ENCODE data around the gene BNIP3.

The BNIP3 gene

GRCh38 chr10:131949041-131949862 is 32.5 kb downstream of the BNIP3 start:
- DNase-seq: no peak

- DNase-seq: no peak
Observed at GRCh38 chr10:131948501-131948900, 33.2 kb downstream of the BNIP3 start.

- DNase-seq: no peak
Observed at GRCh38 chr10:131947631-131948347, 33.9 kb downstream of the BNIP3 start.

GRCh38 chr10:131946880-131947279 is 34.8 kb downstream of the BNIP3 start:
- no peak for DNase-seq

GRCh38 chr10:131946321-131946751 is 35.4 kb downstream of the BNIP3 start:
- no peak for DNase-seq

DNA sequence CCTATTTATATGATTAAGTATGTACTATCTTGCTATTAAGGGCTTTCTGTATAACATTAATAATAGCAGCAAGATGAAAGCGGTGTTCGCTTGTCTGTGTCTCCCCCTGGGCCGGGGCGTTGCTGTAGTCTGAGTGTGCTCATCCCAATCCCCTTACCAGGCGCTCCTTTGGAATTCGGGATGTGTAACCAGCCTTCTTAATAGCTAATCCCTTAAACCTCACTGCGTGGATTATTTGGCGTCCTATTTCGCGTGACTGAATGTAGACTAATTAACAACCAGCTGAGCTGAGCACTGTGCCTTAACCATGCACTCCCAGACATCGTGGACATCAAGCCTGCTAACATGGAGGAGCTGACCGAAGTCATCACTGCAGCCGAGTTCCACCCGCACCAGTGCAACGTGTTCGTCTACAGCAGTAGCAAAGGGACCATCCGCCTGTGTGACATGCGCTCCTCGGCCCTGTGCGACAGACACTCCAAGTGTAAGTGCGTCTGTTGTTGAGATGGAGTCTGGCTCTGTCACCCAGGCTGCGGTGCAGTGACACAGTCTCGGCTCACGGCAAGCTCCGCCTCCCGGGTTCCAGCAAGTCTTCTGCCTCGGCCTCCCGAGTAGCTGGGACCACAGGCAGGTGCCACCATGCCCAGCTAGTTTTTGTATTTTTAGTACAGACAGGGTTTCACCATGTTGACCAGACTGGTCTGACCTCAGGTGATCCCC is 36.6 kb downstream of the BNIP3 start:
- DNase-seq: no peak

DNA sequence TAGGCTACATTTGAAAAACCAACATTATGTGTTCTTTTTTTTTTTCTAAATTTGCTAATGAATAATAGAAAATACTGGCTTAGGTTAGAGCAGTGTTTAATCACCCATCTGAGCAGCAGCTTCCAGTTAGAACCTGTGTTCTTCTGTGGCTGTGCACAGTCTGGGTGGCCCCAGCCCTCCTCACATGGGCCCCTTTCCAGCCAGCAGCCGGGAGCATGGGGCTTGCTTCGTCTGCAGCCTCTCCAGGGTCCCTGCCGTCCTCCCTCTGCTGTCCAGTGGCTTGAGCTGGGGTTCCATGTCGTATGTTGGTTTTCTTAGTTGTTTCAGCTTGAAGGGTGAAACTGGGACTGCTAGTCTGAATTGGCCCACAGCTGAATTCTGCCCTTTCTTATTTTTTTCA is 37.3 kb downstream of the BNIP3 start:
- no peak for DNase-seq

DNA sequence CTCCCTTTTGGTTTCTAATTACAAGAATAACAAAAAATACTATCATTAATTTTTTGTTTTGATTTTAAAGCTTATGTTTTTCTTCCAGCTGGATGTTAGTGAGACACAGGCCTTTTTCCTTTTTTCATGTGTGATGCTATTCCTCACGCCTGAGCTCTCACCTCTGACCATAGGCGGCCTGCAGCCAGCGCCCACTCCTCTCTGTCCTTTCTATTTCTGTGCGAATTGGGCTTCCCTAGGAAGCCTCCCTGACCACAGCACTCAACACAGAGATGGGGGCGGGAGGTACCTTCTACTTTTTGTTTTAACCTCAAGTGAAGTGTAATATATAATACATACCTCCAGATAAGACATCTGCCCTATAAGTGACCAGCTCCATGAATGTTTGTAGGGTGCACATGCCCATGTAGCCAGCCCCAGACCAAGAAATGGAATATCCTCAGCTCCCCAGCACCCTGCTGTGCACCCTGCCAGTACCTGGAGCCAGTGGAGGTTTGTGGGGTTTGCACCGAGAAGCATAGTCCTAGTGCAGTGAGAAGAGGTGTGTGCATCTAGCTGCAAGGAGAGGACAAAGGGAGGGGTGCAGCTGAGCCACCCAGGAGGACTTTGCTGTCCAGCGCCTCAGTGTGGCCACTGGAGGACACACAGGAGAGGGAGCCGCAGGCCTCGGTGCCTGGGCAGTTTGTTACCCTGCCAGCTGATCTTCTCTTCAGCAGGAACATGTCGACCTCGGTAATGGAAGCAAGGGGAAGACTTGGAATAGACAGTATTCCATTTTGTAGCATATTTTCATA is 38.5 kb downstream of the BNIP3 start:
- DNase-seq: no peak

DNA sequence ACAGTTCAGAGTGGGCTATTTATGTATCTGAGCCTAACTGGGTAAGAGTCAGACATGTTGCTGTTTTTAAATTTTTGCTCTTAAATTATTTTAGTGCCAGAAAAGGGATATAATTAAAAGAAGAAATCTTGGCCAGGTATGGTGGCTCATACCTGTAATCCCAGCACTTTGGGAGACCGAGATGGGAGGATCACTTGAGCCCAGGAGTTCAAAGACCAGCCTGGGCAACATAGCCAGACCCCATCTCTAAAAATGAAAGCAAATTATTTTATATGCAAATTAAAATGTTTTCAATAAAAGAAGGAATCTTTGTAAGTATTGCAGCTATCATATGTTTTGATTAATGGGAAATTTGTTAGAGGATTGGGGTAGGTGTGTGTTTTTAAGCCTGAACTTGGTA is 39.3 kb downstream of the BNIP3 start:
- DNase-seq: no peak

DNA sequence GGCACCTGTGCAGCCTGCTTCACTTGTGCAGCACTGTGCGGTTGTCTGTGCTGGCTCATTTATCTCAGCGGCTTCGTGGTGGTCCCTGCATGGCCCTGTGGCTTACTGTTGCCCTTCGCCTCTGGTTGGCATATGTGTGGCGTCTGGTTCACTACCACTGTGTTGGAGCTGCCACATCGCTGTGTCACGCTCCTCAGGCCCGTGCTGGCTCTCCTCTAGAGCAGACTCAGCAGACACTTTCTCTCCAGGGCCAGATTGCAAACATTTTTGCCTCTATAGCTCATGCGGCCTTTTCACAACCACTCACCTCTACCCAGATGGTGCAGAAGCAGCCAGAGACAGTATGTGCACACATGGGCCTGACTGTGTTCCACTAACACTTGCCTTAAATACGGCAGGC is 43.0 kb downstream of the BNIP3 start:
- DNase-seq: no peak

- DNase-seq: no peak
Observed at GRCh38 chr10:131937836-131938235, 43.9 kb downstream of the BNIP3 start.

DNA sequence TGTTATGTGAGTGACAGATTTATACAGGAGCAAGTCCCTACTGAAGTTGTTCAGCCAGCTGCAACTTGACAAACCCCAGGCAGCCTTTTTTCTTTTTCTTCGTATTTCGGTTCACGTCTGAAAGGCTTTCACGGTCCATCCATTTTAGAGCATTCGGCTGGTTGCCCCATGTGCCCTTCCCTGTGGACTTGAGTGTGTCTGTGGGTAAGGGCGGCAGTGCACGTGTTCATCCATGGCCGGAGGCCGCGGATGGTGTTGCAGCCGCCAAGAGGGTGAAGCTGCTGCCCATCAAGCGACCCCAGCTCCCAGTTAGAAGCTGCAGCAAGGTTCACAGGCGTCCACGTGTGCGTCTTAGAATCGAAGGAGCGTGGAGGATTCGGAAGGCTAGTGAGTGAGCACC is 45.0 kb downstream of the BNIP3 start:
- no peak for DNase-seq

DNA sequence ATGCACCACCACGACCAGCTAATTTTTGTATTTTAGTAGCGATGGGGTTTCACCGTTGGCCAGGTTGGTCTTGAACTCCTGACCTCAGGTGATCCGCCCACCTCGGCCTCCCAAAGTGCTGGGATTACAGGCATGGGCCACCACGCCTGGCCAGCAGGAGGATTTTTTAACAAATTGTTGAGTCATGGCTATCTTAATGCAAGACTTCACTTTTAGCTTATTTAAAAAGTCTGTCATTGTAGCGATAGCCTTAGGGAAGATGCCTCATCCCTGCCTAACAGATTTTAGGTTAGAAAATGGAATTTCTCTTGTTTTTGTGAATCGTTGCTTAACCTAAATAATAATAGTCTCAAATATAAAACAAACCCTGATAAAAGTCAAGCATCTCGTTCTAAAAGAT is 45.4 kb downstream of the BNIP3 start:
- DNase-seq: no peak

- no peak for DNase-seq
Observed at GRCh38 chr10:131935260-131935659, 46.5 kb downstream of the BNIP3 start.

- DNase-seq: no peak
Observed at GRCh38 chr10:131934769-131935168, 47.0 kb downstream of the BNIP3 start.

GRCh38 chr10:131933696-131934086 is 48.0 kb downstream of the BNIP3 start:
- no peak for DNase-seq

DNA sequence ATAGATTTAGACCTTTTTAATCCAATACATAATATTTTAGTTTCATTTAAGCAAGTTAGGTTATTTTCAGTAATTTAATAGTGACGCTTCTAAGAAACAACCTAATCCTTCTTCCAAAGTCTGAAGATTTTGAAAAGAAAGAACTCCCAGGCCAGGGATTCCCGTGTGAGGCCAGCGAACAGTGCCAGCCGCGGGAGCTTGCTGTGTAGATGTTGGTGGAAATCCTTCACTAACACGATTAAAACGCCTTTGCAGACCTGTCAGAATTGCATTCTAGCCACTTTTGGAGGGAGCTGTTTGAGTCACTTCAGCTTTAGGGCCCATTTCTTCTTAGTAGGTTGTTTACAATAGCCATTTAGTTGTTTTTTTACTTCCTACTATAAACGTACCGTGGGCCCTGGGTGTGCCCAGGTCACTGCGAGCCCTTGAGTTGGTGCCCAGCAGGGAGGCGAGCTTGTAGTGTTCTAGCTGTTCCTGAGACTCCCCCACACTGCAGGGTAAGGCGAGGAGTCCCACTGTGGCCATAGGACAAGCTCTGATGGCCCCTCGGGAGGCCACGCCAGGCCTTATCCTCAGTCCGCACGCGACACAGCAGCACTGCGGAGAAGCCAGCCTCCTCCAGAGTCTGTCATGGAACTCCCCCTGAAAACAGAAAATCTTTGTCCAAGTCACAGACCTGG is 48.6 kb downstream of the BNIP3 start:
- no peak for DNase-seq

GRCh38 chr10:131931981-131932380 is 49.7 kb downstream of the BNIP3 start:
- no peak for DNase-seq

DNA sequence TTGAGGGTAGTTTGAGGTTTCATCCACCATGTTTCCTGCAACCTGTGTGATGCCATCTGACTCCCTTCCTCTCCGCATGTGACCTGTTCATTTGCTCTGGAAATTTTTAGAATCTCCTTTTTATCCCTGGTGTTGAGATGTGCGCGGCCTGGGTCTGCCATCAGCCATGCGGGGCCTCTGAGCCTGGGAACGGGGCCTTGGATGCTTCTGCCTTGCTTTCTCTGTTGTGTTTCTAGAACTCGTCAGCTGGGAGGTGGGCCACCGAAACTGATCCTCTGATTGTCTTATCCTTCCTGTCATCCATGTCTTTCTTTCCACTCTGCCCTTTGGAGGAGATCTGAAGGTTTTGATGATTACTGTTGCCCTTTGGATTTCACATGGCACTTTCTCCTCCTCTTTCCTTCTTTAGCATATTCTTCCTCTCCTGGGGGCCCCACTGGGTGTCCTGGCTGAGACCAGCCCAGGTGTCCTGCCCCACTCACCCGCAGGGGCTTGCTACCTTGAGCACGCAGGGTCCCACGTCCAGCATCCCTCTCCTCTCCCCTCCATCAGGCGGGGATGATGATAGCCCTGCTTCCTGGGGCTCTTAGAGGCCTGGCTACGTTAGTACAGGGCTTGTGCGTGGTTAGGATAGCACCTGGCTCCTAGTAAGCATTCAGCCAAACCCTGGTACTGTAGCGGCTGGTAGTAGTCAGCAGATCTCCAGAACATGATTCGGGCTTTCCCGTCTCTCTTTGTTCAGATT is 51.0 kb downstream of the BNIP3 start:
- no peak for DNase-seq

GRCh38 chr10:131930150-131930549 is 51.6 kb downstream of the BNIP3 start:
- DNase-seq: no peak

GRCh38 chr10:131929122-131929845 is 52.4 kb downstream of the BNIP3 start:
- DNase-seq: no peak

Data from MV-4-11 (cell line).